K562 (cell line): ENCODE data around the gene DYNC1H1. TPM values are rescaled to one million over a fixed set of nuclear protein-coding genes. Genes with fewer than 3 reads are reported as not detected.

Experiments
- BRF1 ChIP-seq: IDR thresholded peaks from 3 replicates; pipeline ENCODE4 v1.6.1; 2011; ENCODE audit warnings: borderline replicate concordance, mild to moderate bottlenecking; ENCODE audit not compliant: insufficient read length; ENCODE audit errors: extremely low read depth
- CCNT2 ChIP-seq: IDR thresholded peaks from 2 replicates; pipeline ENCODE4 v1.6.1; 2011; ENCODE audit warnings: borderline replicate concordance, low read depth, mild to moderate bottlenecking, moderate library complexity, mixed read lengths, low read length; ENCODE audit not compliant: insufficient read length; ENCODE audit errors: extremely low read depth
- FOXJ2 ChIP-seq: fragments of 200-800 bp; sonication (Bioruptor generic); IDR thresholded peaks from 2 replicates; pipeline ENCODE4 v1.6.1; 2016; ENCODE audit warnings: missing genetic modification characterization, missing compliant biosample characterization
- IFI16 ChIP-seq: fragments of 250-450 bp; sonication (Bioruptor Pico); IDR thresholded peaks from 2 replicates; pipeline ENCODE4 v2.1.2; 2022; ENCODE audit warnings: mild to moderate bottlenecking, inconsistent platforms
- ILF3 ChIP-seq: fragments of 450-650 bp; IDR thresholded peaks from 2 replicates; pipeline ENCODE4 v1.6.1; 2018; ENCODE audit warnings: antibody characterized with exemption, mild to moderate bottlenecking, moderate library complexity, borderline replicate concordance
- MCM5 ChIP-seq: fragments of 450-650 bp; IDR thresholded peaks from 2 replicates; pipeline ENCODE4 v1.6.1; 2016; ENCODE audit warnings: low read depth
- NCOR1 ChIP-seq: fragments of 450-650 bp; IDR thresholded peaks from 2 replicates; pipeline ENCODE4 v1.6.1; 2016; ENCODE audit warnings: mild to moderate bottlenecking, moderate library complexity
- NR1H2 ChIP-seq: sonication (generic); formaldehyde crosslinking; IDR thresholded peaks from 2 replicates; pipeline ENCODE4 v1.4.0; 2020; ENCODE audit warnings: mild to moderate bottlenecking, missing genetic modification reagents
- RBBP5 ChIP-seq: fragments of 200-600 bp; sonication (generic); IDR thresholded peaks from 2 replicates; pipeline ENCODE4 v1.6.1; 2012; ENCODE audit warnings: borderline replicate concordance, mild to moderate bottlenecking, low read length, control low read depth, inconsistent platforms; ENCODE audit not compliant: insufficient read depth, poor library complexity, severe bottlenecking
- SOX6 ChIP-seq: fragments of 450-650 bp; IDR thresholded peaks from 2 replicates; pipeline ENCODE4 v1.6.1; 2014; ENCODE audit warnings: mild to moderate bottlenecking
- TCF7L2 ChIP-seq: fragments of 150-350 bp; IDR thresholded peaks from 2 replicates; pipeline ENCODE4 v1.6.1; 2016; ENCODE audit warnings: low read depth, mild to moderate bottlenecking, low read length, moderate library complexity
- ZFP36 ChIP-seq: fragments of 150-350 bp; IDR thresholded peaks from 2 replicates; pipeline ENCODE4 v1.6.1; 2018; ENCODE audit warnings: low read length, low read depth; ENCODE audit not compliant: partially characterized antibody
- ZNF764 ChIP-seq: fragments of 250-450 bp; sonication (Bioruptor Pico); IDR thresholded peaks from 2 replicates; pipeline ENCODE4 v1.4.0; 2020; ENCODE audit warnings: low read depth, mild to moderate bottlenecking, moderate library complexity
- polyA plus RNA-seq, 8 experiments: library from polyadenylated mRNA; depleted of rRNA in 4 of 8; stranded (reverse) in 5 of 8; unstranded in 3 of 8; fragments of >200 nt; fragmentation: Nextera tagmentation in 2 of 8; fragmentation: Illumina TruSeq in 1 of 8; extraction: Ambion mirVana in 2 of 8; extraction: Trizol in 1 of 8; gene quantifications; 2 replicates each; pipeline versions ENCODE4 v1.2.1 to v1.2.3, GENCODE V29; 2011 to 2014; ENCODE audit warnings: inconsistent platforms in 1 of 8, missing spikeins in 1 of 8
- total RNA-seq, 7 experiments: library from RNA; depleted of rRNA in 6 of 7; stranded (reverse); fragments of >200 nt in 6 of 7; fragmentation: Illumina TruSeq in 2 of 7; extraction: Trizol in 2 of 7; gene quantifications; 2 replicates each; pipeline versions ENCODE4 v1.2.1 to v1.2.3, GENCODE V29; 2011 to 2021; ENCODE audit warnings: low replicate concordance in 1 of 7
- TF ChIP-seq, protein P1 (sequence below): sonication (generic); formaldehyde crosslinking; IDR thresholded peaks from 2 replicates; pipeline ENCODE4 v1.8.0; 2023; ENCODE audit warnings: missing genetic modification reagents, mild to moderate bottlenecking, borderline replicate concordance
- TF ChIP-seq, protein P2 (sequence below): fragments of 450-650 bp; formaldehyde crosslinking; IDR thresholded peaks from 2 replicates; pipeline ENCODE4 v1.4.0; 2022; ENCODE audit warnings: missing genetic modification characterization
- TF ChIP-seq, protein P3 (sequence below): IDR thresholded peaks from 2 replicates; pipeline ENCODE4 v1.6.1; 2011; ENCODE audit not compliant: insufficient read length; ENCODE audit errors: extremely low read depth
- TF ChIP-seq, protein P4 (sequence below): sonication (generic); IDR thresholded peaks from 2 replicates; pipeline ENCODE4 v1.6.1; 2016
- TF ChIP-seq, protein P5 (sequence below): sonication (generic); formaldehyde crosslinking; IDR thresholded peaks from 2 replicates; pipeline ENCODE4 v1.8.0; 2022; ENCODE audit warnings: mild to moderate bottlenecking, missing genetic modification reagents

The DYNC1H1 gene
- total and polyA plus RNA-seq, 9 of the 15 experiments (the other 6 are each of a cell fraction or from before 2014, with no cell fraction given), result 31.9 to 335 (median 115) TPM

DNA sequence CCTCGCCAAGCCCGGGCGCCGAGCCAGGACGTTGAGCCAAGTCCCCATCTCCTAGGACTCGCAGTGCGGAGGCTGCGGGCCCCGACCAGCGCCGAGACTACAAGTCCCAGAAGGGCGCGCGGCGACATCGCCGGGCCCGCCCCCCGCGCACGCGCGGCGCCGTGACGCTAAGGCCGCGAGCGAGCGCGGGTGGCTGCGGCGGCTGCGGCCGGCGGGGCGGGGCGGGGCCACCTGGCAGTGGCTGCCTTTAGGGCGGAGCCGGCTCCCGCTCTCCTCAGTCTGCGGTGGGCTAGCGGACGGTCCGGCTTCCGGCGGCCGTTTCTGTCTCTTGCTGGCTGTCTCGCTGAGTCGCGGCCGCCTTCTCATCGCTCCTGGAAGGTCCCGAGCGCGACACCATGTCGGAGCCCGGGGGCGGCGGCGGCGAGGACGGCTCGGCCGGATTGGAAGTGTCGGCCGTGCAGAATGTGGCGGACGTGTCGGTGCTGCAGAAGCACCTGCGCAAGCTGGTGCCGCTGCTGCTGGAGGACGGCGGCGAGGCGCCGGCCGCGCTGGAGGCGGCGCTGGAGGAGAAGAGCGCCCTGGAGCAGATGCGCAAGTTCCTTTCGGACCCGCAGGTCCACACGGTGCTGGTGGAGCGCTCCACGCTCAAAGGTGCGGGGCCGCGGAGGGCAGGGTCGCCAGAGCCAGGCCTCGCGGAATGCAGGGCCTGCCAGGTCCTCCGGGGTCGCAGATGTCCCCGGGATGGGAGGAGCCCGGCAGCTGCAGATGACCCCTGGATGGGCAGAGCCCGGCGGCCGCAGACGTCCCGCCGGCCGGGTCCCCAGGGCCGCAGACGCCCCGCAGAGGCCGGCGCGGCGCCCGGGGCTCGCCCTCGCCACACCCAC is at the start of gene DYNC1H1 (continued):
- TF ChIP-seq ZNF764 (CRISPR knock-in tag) (no peak), RBBP5 (peak; percentile 36), ZFP36 (no peak), MCM5 (no peak), NCOR1 (no peak), TCF7L2 (no peak), CCNT2 (peak; percentile 82), IFI16 (CRISPR knock-in tag) (no peak), BRF1 (no peak), FOXJ2 (tag) (no peak), NR1H2 (CRISPR knock-in tag) (no peak), SOX6 (no peak), ILF3 (no peak; the same call in 1 of the 2 replicates)
- TF ChIP-seq, protein P1, sequence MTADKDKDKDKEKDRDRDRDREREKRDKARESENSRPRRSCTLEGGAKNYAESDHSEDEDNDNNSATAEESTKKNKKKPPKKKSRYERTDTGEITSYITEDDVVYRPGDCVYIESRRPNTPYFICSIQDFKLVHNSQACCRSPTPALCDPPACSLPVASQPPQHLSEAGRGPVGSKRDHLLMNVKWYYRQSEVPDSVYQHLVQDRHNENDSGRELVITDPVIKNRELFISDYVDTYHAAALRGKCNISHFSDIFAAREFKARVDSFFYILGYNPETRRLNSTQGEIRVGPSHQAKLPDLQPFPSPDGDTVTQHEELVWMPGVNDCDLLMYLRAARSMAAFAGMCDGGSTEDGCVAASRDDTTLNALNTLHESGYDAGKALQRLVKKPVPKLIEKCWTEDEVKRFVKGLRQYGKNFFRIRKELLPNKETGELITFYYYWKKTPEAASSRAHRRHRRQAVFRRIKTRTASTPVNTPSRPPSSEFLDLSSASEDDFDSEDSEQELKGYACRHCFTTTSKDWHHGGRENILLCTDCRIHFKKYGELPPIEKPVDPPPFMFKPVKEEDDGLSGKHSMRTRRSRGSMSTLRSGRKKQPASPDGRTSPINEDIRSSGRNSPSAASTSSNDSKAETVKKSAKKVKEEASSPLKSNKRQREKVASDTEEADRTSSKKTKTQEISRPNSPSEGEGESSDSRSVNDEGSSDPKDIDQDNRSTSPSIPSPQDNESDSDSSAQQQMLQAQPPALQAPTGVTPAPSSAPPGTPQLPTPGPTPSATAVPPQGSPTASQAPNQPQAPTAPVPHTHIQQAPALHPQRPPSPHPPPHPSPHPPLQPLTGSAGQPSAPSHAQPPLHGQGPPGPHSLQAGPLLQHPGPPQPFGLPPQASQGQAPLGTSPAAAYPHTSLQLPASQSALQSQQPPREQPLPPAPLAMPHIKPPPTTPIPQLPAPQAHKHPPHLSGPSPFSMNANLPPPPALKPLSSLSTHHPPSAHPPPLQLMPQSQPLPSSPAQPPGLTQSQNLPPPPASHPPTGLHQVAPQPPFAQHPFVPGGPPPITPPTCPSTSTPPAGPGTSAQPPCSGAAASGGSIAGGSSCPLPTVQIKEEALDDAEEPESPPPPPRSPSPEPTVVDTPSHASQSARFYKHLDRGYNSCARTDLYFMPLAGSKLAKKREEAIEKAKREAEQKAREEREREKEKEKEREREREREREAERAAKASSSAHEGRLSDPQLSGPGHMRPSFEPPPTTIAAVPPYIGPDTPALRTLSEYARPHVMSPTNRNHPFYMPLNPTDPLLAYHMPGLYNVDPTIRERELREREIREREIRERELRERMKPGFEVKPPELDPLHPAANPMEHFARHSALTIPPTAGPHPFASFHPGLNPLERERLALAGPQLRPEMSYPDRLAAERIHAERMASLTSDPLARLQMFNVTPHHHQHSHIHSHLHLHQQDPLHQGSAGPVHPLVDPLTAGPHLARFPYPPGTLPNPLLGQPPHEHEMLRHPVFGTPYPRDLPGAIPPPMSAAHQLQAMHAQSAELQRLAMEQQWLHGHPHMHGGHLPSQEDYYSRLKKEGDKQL, result no peak
- TF ChIP-seq, protein P2, sequence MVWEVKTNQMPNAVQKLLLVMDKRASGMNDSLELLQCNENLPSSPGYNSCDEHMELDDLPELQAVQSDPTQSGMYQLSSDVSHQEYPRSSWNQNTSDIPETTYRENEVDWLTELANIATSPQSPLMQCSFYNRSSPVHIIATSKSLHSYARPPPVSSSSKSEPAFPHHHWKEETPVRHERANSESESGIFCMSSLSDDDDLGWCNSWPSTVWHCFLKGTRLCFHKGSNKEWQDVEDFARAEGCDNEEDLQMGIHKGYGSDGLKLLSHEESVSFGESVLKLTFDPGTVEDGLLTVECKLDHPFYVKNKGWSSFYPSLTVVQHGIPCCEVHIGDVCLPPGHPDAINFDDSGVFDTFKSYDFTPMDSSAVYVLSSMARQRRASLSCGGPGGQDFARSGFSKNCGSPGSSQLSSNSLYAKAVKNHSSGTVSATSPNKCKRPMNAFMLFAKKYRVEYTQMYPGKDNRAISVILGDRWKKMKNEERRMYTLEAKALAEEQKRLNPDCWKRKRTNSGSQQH (CRISPR knock-in tag), result no peak
- TF ChIP-seq, protein P3, sequence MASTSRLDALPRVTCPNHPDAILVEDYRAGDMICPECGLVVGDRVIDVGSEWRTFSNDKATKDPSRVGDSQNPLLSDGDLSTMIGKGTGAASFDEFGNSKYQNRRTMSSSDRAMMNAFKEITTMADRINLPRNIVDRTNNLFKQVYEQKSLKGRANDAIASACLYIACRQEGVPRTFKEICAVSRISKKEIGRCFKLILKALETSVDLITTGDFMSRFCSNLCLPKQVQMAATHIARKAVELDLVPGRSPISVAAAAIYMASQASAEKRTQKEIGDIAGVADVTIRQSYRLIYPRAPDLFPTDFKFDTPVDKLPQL, result no peak
- TF ChIP-seq, protein P4, sequence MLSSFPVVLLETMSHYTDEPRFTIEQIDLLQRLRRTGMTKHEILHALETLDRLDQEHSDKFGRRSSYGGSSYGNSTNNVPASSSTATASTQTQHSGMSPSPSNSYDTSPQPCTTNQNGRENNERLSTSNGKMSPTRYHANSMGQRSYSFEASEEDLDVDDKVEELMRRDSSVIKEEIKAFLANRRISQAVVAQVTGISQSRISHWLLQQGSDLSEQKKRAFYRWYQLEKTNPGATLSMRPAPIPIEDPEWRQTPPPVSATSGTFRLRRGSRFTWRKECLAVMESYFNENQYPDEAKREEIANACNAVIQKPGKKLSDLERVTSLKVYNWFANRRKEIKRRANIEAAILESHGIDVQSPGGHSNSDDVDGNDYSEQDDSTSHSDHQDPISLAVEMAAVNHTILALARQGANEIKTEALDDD, result no peak
- TF ChIP-seq, protein P5, sequence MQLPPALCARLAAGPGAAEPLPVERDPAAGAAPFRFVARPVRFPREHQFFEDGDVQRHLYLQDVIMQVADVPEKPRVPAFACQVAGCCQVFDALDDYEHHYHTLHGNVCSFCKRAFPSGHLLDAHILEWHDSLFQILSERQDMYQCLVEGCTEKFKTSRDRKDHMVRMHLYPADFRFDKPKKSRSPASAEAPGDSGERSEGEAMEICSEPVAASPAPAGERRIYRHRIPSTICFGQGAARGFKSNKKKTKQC, result no peak; the same call in 1 of the 2 replicates
